Caki2 (cell line): ENCODE results near the gene NTN1. TPM values are rescaled to one million over a fixed set of nuclear protein-coding genes. Genes with fewer than 3 reads are reported as not detected.

Experiments used
- DNase-seq: peaks from one replicate; pipeline ENCODE4 v3.0.0-alpha.2; 2015; ENCODE audit warnings: low read depth
- in situ Hi-C: cut with HindIII; loops from 2 replicates; pipeline ENCODE4 v1.10.0; 2016; ENCODE audit warnings: low sequenced_read_pairs, low pct_unique_long_range_greater_than_20kb, mixed read lengths
- total RNA-seq: library from RNA; depleted of rRNA; stranded (reverse); fragments of >200 nt; shearing (Covaris generic); gene quantifications from 2 replicates; pipeline ENCODE4 v1.2.3, GENCODE V29; 2014; ENCODE audit warnings: low replicate concordance; rRNA removed

Gene NTN1
- total RNA-seq, 1 experiment from 2014 or later = 11.9 TPM

- in situ Hi-C loops = no loop called here
These were observed 265.1 kb downstream of the NTN1 start for GRCh38 chr17:9286434-9286833.

GRCh38 chr17:9287306-9287705, 266.0 kb downstream of the NTN1 start:
- no peak for DNase-seq
- in situ Hi-C loops = no loop called here

More at GRCh38 chr17:9286434-9286833, 265.1 kb downstream of the NTN1 start:
- no peak for DNase-seq

DNA sequence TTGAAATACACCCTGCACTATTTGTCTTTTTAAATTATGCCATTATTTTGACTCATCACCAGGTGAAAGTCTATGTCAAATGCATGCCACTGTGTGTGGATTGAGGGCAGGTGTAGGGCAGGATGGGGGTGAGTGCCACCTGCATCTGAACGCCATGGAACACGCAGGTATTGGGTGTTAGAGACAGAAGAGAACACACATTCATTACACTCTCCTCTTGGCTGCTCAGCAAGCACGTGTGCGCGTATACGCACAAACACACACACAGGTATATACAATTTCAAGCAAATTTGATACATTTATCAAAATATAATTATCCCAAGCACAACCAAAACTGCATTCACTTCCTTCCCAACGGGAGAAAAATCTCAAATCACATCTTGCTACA, 268.9 kb downstream of the NTN1 start:
- DNase-seq = no peak
- in situ Hi-C loops = no loop called here

DNA sequence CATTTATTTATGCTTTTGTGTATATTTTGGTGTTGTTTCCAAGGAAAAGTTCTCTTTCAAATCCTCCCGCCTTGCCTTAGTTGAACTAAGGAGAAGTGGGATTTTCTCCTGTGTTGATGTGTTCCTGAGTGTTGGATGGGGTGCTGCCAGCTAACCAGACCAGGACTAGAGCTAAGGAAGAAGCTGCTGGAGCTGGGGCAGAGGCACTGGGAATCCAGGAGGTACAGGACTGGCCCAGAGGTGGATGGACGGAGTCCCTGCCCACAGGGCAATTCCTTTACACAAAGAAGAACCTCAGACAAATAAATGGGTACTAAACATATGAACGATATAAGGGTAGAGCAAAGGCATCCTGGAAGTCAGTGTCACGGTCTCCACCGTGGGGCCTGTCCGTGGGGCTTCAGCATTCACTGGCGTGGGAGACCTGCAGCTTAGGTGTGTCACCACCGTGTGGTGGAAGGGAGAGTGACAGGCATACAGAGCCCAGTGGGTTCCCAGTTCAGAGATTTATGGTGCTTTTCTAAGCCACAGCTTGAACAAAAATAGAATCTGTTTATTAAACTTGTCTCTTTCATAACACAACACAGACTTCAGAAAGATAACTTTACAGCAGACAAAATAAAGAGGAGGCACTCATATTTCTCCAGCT, 270.7 kb downstream of the NTN1 start:
- peak; percentile 10 for DNase-seq
- in situ Hi-C loops = no loop called here

GRCh38 chr17:9292561-9292941, 271.2 kb downstream of the NTN1 start:
- DNase-seq = no peak
- in situ Hi-C loops = no loop called here

Other genes with a start within 250 kb of the NTN1 start
- not detected in 2 replicates for gene MFSD6L, start 222.1 kb upstream of the NTN1 start, total RNA-seq
- not detected in 2 replicates for gene PIK3R6, start 153.8 kb upstream of the NTN1 start, total RNA-seq
- gene PIK3R5, start 55.8 kb upstream of the NTN1 start, total RNA-seq = 3.1 TPM in 1 of 2 replicates, not detected in the other